GM18519 (cell line): ENCODE results near the gene QSOX1.

Source experiments
- ATAC-seq: cut with Tn5 transposase; IDR thresholded peaks from one replicate; pipeline ENCODE4 v1.9.1; 2021; ENCODE audit warnings: mild to moderate bottlenecking, moderate library complexity; ENCODE audit not compliant: unreplicated experiment, low FRiP score

The QSOX1 gene

DNA sequence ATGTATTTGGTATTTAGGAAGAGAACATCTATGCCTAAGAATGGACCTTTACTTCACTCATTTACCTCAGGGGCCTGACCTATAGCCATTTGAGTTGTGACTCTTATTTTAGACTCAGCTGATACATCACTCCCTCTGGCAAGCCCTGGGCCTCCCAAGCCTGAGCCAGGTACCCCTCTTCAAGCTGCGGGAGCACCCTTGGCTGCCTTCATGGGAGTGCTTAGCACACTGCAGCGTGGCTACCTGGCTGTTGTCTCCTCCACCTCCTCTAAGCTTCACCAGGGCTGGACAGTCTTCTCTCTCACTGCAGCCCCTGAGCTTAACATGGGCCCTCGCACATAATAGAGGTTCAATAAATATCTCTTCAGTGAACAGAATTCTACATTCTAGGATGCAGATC, 51.9 kb downstream of the QSOX1 start:
- no peak for ATAC-seq

DNA sequence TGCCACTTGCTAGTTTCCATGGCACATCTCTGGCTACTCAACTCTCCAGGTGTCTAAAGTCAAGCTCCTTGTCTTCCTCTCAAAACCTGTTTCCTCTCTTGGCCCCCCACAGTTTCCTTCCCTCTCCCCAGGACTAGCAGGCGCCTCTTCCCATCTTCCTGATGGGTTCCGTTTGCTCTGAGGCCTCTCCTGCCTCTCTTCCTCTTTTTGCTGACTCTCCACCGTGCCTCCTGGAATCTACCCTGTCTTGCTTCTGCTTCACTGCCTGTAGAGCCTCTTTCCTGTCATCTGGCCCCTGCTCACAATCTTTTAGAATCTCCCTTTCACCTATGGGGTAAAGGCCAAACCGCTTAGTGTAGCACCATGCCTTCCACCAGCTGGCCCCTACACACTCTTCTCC, 53.6 kb downstream of the QSOX1 start:
- ATAC-seq: no peak

- no peak for ATAC-seq
Measured at GRCh38 chr1:180210008-180210620, 55.4 kb downstream of the QSOX1 start.

DNA sequence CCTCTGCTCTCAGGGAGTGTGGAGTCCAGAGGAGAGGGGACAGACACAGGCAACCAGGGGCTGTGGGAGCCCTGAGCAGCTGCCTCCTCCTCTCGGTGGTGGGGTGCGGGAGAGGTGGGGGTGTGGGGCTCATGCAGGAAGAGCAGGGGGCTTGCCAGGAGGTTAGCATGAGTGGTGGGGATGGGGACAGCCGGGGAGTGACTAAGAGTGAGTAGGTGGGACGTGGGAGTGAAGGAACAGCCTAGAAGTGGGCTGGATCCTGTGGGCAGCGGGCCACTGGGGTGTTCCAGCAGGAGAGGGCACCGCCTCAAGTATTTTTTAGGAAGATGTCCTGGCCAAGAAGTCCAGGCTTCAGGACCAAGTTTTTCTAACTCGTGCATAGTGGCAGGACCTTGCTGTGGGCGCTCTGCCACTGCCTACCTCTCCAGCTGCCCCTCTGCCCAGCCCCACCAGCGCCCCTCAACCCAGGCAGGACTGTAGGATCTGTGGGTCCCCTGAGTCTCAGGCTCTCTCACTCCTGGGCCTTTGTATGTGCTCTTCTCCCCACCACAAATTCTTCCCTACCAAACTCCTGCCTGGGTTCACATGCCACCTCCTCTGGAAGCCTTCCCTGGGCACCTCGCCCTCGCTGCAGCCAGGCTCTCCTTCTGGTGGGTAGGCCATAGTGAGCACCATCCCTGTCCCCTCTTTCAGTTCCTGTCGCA, 56.6 kb downstream of the QSOX1 start:
- no peak for ATAC-seq

GRCh38 chr1:180211860-180212229, 57.2 kb downstream of the QSOX1 start:
- ATAC-seq: no peak

GRCh38 chr1:180213401-180214170, 58.9 kb downstream of the QSOX1 start:
- no peak for ATAC-seq

GRCh38 chr1:180215856-180216625, 61.4 kb downstream of the QSOX1 start:
- ATAC-seq: no peak

GRCh38 chr1:180217006-180217405, 62.3 kb downstream of the QSOX1 start:
- ATAC-seq: no peak

GRCh38 chr1:180218806-180219765, 64.4 kb downstream of the QSOX1 start:
- no peak for ATAC-seq

GRCh38 chr1:180219776-180220175, 65.1 kb downstream of the QSOX1 start:
- ATAC-seq: no peak

DNA sequence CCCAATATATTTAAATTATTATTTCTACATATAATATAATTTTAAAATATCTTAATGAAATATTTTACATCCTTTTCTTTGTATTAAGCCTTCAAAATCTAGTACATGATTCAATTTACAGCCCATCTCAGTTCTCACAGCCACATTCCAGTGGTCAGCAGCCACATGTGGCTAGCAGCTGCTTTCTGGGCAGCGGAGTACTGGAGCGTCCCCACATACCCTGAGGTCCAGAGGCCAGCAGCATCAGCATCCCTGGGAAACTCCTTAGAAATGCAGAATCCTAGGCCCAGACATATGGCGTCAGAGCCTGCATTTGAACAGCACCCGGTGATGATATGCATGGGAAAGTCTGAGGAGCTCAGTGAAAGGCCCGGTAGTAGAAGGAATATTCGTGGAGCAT, 66.8 kb downstream of the QSOX1 start:
- ATAC-seq: no peak

GRCh38 chr1:180224902-180225301, 70.2 kb downstream of the QSOX1 start:
- ATAC-seq: no peak

- no peak for ATAC-seq
Measured at GRCh38 chr1:180225403-180225802, 70.7 kb downstream of the QSOX1 start.

- no peak for ATAC-seq
Measured at GRCh38 chr1:180227861-180228647, 73.4 kb downstream of the QSOX1 start.

- no peak for ATAC-seq
Measured at GRCh38 chr1:180228648-180229482, 74.2 kb downstream of the QSOX1 start.

DNA sequence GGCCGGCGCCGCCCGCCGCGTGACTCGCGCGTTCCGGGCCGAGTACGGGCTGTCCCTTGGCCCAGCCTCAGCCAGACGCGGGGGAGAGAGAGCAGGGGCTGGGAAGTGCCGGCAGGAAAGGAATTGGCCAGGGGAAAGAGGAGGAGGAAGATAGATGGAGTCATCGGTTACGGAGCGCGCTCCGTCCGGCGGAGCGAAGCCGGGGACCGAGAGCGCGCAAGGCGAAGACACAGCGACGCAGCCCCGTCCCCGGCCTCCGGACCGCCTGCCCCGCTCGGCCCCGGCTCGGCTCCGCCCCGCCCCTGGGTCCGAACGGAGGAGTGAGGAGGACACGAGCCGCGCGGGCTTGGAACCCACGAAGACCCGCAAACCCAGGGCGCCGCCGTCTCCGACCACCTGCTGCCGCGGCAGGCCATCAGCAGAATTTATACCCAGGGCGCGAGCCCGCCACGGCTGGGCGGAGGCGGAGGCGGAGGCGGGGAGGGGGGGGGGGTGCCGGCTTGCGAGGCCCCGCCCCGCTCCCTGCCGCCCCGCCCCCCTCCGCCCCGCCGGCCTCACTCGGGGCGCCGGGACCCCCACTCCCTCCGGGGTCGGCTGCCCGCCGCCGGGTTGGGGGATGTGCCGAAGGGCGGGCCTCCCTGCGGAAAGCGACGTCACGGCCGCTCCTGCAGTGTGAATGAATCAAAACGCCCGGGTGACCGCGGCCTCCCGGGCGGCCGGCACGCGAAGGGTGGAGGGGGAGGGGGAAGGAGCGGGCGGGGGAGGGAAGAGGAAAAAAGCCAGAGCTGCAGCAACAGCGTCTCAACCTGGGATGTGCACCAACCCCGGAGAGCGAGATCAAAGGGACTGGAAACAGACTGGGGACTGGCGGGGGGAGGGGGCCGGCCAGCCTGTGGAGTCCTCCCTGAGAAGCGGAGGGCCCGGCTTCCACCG, 75.1 kb downstream of the QSOX1 start, which contains the start of gene LHX4:
TSS of gene LHX4 (plus strand) at position 782 of the 933 bp plus-strand sequence. CDS start 266 bp downstream, outside the sequence.
- ATAC-seq: no peak

DNA sequence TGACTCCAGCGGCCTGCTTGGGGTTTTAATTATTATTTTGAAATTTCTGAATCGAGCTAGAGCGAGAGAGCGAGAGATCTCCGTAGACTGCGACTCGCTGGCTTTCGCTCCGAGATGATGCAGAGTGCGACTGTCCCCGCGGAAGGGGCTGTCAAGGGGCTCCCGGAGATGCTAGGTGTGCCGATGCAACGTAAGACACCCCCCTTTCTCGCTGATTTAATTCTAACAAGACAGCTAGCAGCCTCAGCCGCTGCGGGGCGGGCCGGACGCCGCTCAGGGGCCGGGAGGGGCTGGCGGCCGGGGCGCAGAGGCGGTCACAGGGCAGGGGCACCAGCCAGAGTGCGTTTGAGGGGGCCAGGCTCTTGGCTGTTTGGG, 75.7 kb downstream of the QSOX1 start:
- ATAC-seq: no peak
